Measurements from ENCODE around the gene C5AR2.

C5AR2 gene

GRCh38 chr19:47303966-47304365 lies 28.0 kb upstream of the C5AR2 start:
- ChIA-PET POLR2A (ENCODE audit: low non-redundant PET) (no interaction called here), CTCF (interaction anchor here (0.6 kb wide), 1 partner anchor 193 kb away, joined by 9 read pairs; no protein-coding TSS in a partner anchor)
- no peak overlapping the region for H3K27ac ChIP-seq
- TF ChIP-seq CTCF (conservative IDR thresholded peaks at IDR 0.05; ENCODE audit: low read depth): no peak
- DNase-seq (ENCODE audit: low spot score): no peak

GRCh38 chr19:47305309-47305751 lies 26.6 kb upstream of the C5AR2 start:
- CTCF ChIA-PET: interaction anchor here (0.6 to 1.2 kb wide), 4 partner anchors 27 to 391 kb away, joined by 3 read pairs; partner anchors contain the start of gene DHX34
- peak; percentile 95 for TF ChIP-seq CTCF (conservative IDR thresholded peaks at IDR 0.05; ENCODE audit: low read depth)
- peak overlapping the region; percentile 30; the same call in 1 of the 2 replicates for H3K27ac ChIP-seq
- DNase-seq (ENCODE audit: low spot score): peak; percentile 68
- POLR2A ChIA-PET (ENCODE audit: low non-redundant PET): no interaction called here

GRCh38 chr19:47306303-47306702 lies 25.7 kb upstream of the C5AR2 start:
- no peak overlapping the region for H3K27ac ChIP-seq
- TF ChIP-seq CTCF (conservative IDR thresholded peaks at IDR 0.05; ENCODE audit: low read depth): no peak
- DNase-seq (ENCODE audit: low spot score): no peak
- CTCF ChIA-PET: no interaction called here
- POLR2A ChIA-PET (ENCODE audit: low non-redundant PET): no interaction called here

DNA sequence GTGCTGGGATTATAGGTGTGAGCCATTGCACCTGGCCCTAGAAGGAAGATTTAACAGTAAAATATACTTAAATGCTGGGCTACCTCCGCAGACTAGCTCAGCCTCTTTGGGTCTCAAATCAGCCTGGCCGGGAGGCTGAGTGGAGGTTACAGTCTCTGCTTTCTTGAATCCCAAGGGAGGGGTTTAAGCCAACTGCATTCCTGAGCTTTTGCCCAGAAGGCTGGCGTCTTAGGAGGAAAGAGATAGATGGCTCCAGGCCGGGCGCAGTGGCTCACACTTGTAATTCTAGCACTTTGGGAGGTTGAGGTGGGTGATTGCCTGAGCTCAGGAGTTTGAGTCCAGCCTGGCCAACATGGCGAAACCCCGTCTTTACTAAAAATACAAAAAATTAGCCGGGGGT lies 22.9 kb upstream of the C5AR2 start:
- ChIA-PET POLR2A (ENCODE audit: low non-redundant PET) (interaction anchor here (0.6 kb wide), 1 partner anchor 291 kb away, joined by 4 read pairs; no protein-coding TSS in a partner anchor), CTCF (interaction anchor here (0.6 kb wide), 1 partner anchor 24 kb away, joined by 3 read pairs; no protein-coding TSS in a partner anchor)
- no peak for TF ChIP-seq CTCF (conservative IDR thresholded peaks at IDR 0.05; ENCODE audit: low read depth)
- DNase-seq (ENCODE audit: low spot score): no peak
- H3K27ac ChIP-seq: peak overlapping the region; percentile 24; the same call in 1 of the 2 replicates

DNA sequence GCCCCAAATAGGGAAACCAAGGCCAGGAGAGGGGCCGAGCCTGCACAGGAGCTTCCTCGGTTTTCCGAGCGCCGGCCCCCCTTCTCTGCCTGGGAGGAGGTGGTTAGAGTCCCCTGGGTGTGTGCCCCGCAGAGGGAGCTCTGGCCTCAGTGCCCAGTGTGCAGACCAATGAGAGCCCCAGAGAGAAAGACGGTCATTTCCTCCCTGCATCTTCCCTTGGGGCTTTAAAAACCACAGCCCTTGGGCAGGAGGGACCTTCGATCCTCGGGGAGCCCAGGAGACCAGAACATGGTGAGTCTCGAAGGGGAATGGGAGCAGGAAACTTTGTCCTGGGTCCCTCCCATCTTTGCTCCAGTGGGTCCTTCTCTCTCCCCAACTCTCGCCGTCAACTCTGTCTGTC lies 22.4 kb upstream of the C5AR2 start, which contains the start of gene C5AR1:
C5AR1 (plus strand) TSS at position 254 of the 400 bp plus-strand sequence; CDS start at position 289, 35 bp downstream.
- ChIA-PET CTCF (interaction anchor here (0.6 kb wide), 1 partner anchor 24 kb away, joined by 3 read pairs; no protein-coding TSS in a partner anchor), POLR2A (ENCODE audit: low non-redundant PET) (no interaction called here)
- no peak for DNase-seq (ENCODE audit: low spot score)
- no peak for TF ChIP-seq CTCF (conservative IDR thresholded peaks at IDR 0.05; ENCODE audit: low read depth)
- H3K27ac ChIP-seq: peak within 1 kb of the TSS; percentile 51

DNA sequence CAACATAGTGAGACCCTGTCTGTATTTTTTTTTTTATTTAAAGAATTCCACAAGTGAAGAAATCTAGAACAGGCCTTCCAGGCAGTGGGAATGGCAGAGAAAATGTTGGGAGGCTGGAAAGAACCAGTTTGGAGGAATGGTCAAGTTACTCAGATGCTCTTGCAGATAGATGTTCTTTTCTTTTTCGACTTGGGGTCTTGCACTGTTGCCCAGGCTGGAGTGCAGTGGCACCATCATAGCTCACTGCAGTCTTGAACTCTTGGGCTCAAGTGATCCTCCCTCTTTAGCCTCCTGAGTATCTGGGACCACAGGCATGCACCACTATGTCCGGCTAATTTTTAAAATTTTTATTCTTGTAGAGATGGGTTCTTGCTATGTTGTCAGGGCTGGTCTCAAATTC lies 21.7 kb upstream of the C5AR2 start:
- ChIA-PET CTCF (no interaction called here), POLR2A (ENCODE audit: low non-redundant PET) (no interaction called here)
- 0 out of 2 replicates have a peak overlapping the region, but pooled peaks have one; percentile 51 for H3K27ac ChIP-seq
- no peak for DNase-seq (ENCODE audit: low spot score)
- no peak for TF ChIP-seq CTCF (conservative IDR thresholded peaks at IDR 0.05; ENCODE audit: low read depth)
